Measurements from ENCODE around the gene DLK2.

DNA sequence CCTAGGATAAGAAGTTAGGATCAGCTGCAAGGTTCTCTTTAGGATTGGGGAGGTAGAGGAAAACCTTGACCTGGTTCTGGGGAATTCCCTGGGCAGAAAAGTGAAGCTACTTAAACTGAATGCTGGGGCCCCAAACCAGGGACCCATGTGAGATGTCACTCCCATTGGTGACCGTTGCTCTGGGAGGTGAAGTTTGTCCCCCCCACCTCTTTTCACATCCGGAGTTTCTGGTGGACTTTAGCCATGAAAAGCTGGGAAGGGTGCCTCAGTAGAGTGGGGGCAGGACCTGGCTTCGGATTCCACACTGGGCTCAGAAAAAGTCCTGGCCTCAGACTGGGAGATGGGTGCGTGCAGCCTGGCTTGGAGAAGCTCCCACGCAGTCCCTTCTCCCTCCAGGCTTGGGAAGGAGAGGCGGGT is 35.2 kb upstream of the DLK2 start:
- TF ChIP-seq, protein P1, sequence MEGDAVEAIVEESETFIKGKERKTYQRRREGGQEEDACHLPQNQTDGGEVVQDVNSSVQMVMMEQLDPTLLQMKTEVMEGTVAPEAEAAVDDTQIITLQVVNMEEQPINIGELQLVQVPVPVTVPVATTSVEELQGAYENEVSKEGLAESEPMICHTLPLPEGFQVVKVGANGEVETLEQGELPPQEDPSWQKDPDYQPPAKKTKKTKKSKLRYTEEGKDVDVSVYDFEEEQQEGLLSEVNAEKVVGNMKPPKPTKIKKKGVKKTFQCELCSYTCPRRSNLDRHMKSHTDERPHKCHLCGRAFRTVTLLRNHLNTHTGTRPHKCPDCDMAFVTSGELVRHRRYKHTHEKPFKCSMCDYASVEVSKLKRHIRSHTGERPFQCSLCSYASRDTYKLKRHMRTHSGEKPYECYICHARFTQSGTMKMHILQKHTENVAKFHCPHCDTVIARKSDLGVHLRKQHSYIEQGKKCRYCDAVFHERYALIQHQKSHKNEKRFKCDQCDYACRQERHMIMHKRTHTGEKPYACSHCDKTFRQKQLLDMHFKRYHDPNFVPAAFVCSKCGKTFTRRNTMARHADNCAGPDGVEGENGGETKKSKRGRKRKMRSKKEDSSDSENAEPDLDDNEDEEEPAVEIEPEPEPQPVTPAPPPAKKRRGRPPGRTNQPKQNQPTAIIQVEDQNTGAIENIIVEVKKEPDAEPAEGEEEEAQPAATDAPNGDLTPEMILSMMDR (conservative IDR thresholded peaks at IDR 0.05), result no peak
- TF ChIP-seq EZH2 (IDR thresholded peaks at IDR 0.05; ENCODE audit: low read depth), result no peak

Measured in PC-9 (cell line).